OCI-M2 (cell line): ENCODE results near the gene OR4N5.

Experiments used
- DNase-seq: peaks from one replicate; lab custom pipeline; 2025; ENCODE audit not compliant: unreplicated experiment; lab: John Stamatoyannopoulos, UW

OR4N5 gene

GRCh38 chr14:20194101-20194500, 55.5 kb downstream of the OR4N5 start:
- no peak for DNase-seq
